Endothelial cell of coronary artery (primary cell): Measurements from ENCODE around the gene CTAG1B. TPM values are rescaled to one million over a fixed set of nuclear protein-coding genes. Genes with fewer than 3 reads are reported as not detected.

Experiments
- total RNA-seq: library from RNA; depleted of rRNA; stranded (reverse); fragments of >200 nt; gene quantifications from 2 replicates; pipeline ENCODE4 v1.2.3, GENCODE V29; 2014

Gene CTAG1B
- not detected in 2 replicates for total RNA-seq

GRCh38 chrX:154619182-154619581, at the start of gene CTAG1B:
Gene CTAG1B (minus strand): TSS chrX:154619282. CDS start chrX:154619218, 64 bp downstream.

GRCh38 chrX:154653413-154653812, 34.3 kb upstream of the CTAG1B start, which contains the start of gene CTAG2:
Gene CTAG2 (minus strand): TSS chrX:154653579. CDS start chrX:154653515, 64 bp downstream.

GRCh38 chrX:154584585-154585183, 34.4 kb downstream of the CTAG1B start, which contains the start of gene CTAG1A:
Gene CTAG1A (plus strand): TSS chrX:154585133. CDS start chrX:154585207, 74 bp downstream.

Other genes with a start within 250 kb of the CTAG1B start
- gene FLNA, start 244.6 kb downstream of the CTAG1B start, total RNA-seq: 2,046 and 3,187 TPM in 2 replicates
- gene EMD, start 240.0 kb downstream of the CTAG1B start, total RNA-seq: 19.9 and 20.2 TPM in 2 replicates
- gene RPL10, start 220.9 kb downstream of the CTAG1B start, total RNA-seq: 2,577 and 3,067 TPM in 2 replicates
- gene DNASE1L1, start 210.0 kb downstream of the CTAG1B start, total RNA-seq: 105 and 122 TPM in 2 replicates
- gene TAFAZZIN, start 207.7 kb downstream of the CTAG1B start, total RNA-seq: 13.2 and 32.1 TPM in 2 replicates
- 62.0 and 87.5 TPM in 2 replicates for gene ATP6AP1, start 190.6 kb downstream of the CTAG1B start, total RNA-seq
- gene GDI1, start 182.1 kb downstream of the CTAG1B start, total RNA-seq: 64.1 and 110 TPM in 2 replicates
- 83.4 and 111 TPM in 2 replicates for gene FAM50A, start 175.1 kb downstream of the CTAG1B start, total RNA-seq
- 8.3 and 16.8 TPM in 2 replicates for gene PLXNA3, start 161.0 kb downstream of the CTAG1B start, total RNA-seq
- 10.4 and 12.2 TPM in 2 replicates for gene LAGE3, start 140.0 kb downstream of the CTAG1B start, total RNA-seq
- 32.7 and 47.2 TPM in 2 replicates for gene UBL4A, start 132.7 kb downstream of the CTAG1B start, total RNA-seq
- 8.2 and 14.5 TPM in 2 replicates for gene SLC10A3, start 128.7 kb downstream of the CTAG1B start, total RNA-seq
- 23.0 and 32.4 TPM in 2 replicates for gene FAM3A, start 103.0 kb downstream of the CTAG1B start, total RNA-seq
- gene G6PD, start 72.4 kb downstream of the CTAG1B start, total RNA-seq: 34.5 and 66.3 TPM in 2 replicates
- gene IKBKG, start 71.7 kb downstream of the CTAG1B start, total RNA-seq: 12.0 and 13.6 TPM in 2 replicates
- not detected in 2 replicates for gene CTAG1A, start 34.1 kb downstream of the CTAG1B start, total RNA-seq
- not detected in 2 replicates for gene CTAG2, start 34.3 kb upstream of the CTAG1B start, total RNA-seq
- gene GAB3, start 131.8 kb upstream of the CTAG1B start, total RNA-seq: 2.6 and 5.2 TPM in 2 replicates
- 58.1 and 59.9 TPM in 2 replicates for gene DKC1, start 143.6 kb upstream of the CTAG1B start, total RNA-seq
- 17.2 and 21.7 TPM in 2 replicates for gene MPP1, start 186.2 kb upstream of the CTAG1B start, total RNA-seq
- gene SMIM9, start 215.4 kb upstream of the CTAG1B start, total RNA-seq: not detected in 2 replicates